Mesenchymal stem cell (in vitro differentiated cells and primary cell): ENCODE results near the gene RAB20.

Experiments used
- DNase-seq: peaks from one replicate; pipeline ENCODE4 v3.0.0-alpha.2; 2013
- H2AFZ ChIP-seq: one replicate; pipeline ENCODE4 v1.6.1; 2013; ENCODE audit warnings: low read depth, mild to moderate bottlenecking, control low read depth, inconsistent platforms, low read length, moderate library complexity
- H2AK5ac ChIP-seq: 2 replicates; pipeline ENCODE4 v1.6.1; 2013; ENCODE audit warnings: low read length, moderate library complexity, mild to moderate bottlenecking, inconsistent platforms; ENCODE audit not compliant: severe bottlenecking
- H2BK120ac ChIP-seq: one replicate; pipeline ENCODE4 v1.6.1; 2013; ENCODE audit warnings: low read depth, mild to moderate bottlenecking, inconsistent platforms, low read length, moderate library complexity
- H2BK12ac ChIP-seq, 2 experiments: one replicate each; pipeline ENCODE4 v1.6.1; 2013; ENCODE audit warnings: inconsistent platforms in 2 of 2, low read length in 2 of 2, mild to moderate bottlenecking in 2 of 2, moderate library complexity in 2 of 2, control low read depth in 1 of 2
- H2BK15ac ChIP-seq: one replicate; pipeline ENCODE4 v1.6.1; 2013; ENCODE audit warnings: mild to moderate bottlenecking, low read depth, inconsistent platforms; ENCODE audit not compliant: poor library complexity, severe bottlenecking
- H2BK5ac ChIP-seq: 2 replicates; pipeline ENCODE4 v1.6.1; 2013; ENCODE audit warnings: low read depth, mild to moderate bottlenecking, low read length, control low read depth, inconsistent platforms; ENCODE audit not compliant: poor library complexity, severe bottlenecking
- H3K14ac ChIP-seq, 2 experiments: one replicate each; pipeline ENCODE4 v1.6.1; 2013; ENCODE audit warnings: inconsistent platforms in 2 of 2, low read length in 2 of 2, control low read depth in 1 of 2, mild to moderate bottlenecking in 1 of 2, moderate library complexity in 1 of 2
- H3K18ac ChIP-seq, 2 experiments: one replicate each; pipeline ENCODE4 v1.6.1; 2013; ENCODE audit warnings: inconsistent platforms in 2 of 2, low read length in 2 of 2, control low read depth in 1 of 2, low read depth in 1 of 2, mild to moderate bottlenecking in 1 of 2
- H3K23ac ChIP-seq, 2 experiments: one replicate each; pipeline ENCODE4 v1.6.1; 2013; ENCODE audit warnings: inconsistent platforms in 2 of 2, low read length in 2 of 2, mild to moderate bottlenecking in 2 of 2, moderate library complexity in 2 of 2, control low read depth in 1 of 2
- H3K27ac ChIP-seq: 2 replicates; pipeline ENCODE4 v1.5.1; 2013; ENCODE audit warnings: mild to moderate bottlenecking, moderate library complexity, low read length, control low read depth, inconsistent platforms; ENCODE audit not compliant: poor library complexity, severe bottlenecking
- H3K27me3 ChIP-seq, 2 experiments: 2 replicates each; pipeline versions ENCODE4 v1.6.1 to v1.7.0; 2013; ENCODE audit warnings: low read length in 2 of 2, mild to moderate bottlenecking in 2 of 2, moderate library complexity in 2 of 2, control low read depth in 1 of 2, inconsistent platforms in 1 of 2; ENCODE audit not compliant: control insufficient read depth in 1 of 2, insufficient read depth in 1 of 2
- H3K36me3 ChIP-seq, 2 experiments: 2 replicates each; pipeline versions ENCODE4 v1.6.1 to v1.7.0; 2013; ENCODE audit warnings: low read length in 2 of 2, control low read depth in 1 of 2, inconsistent platforms in 1 of 2, low read depth in 1 of 2, mild to moderate bottlenecking in 1 of 2; ENCODE audit not compliant: insufficient read depth in 2 of 2, control insufficient read depth in 1 of 2
- H3K4ac ChIP-seq, 2 experiments: one replicate each; pipeline ENCODE4 v1.6.1; 2013; ENCODE audit warnings: inconsistent platforms in 2 of 2, low read length in 2 of 2, mild to moderate bottlenecking in 2 of 2, moderate library complexity in 2 of 2, control low read depth in 1 of 2, low read depth in 1 of 2
- H3K4me1 ChIP-seq: 2 replicates; pipeline ENCODE4 v1.6.1; 2013; ENCODE audit warnings: low read depth, low read length, control low read depth; ENCODE audit not compliant: control insufficient read depth, insufficient read depth
- H3K4me2 ChIP-seq: 2 replicates; pipeline ENCODE4 v1.6.1; 2013; ENCODE audit warnings: low read length, mild to moderate bottlenecking, inconsistent platforms; ENCODE audit not compliant: poor library complexity, severe bottlenecking
- H3K4me3 ChIP-seq, 2 experiments: 2 replicates each; pipeline versions ENCODE4 v1.5.1 to v1.7.0; 2013; ENCODE audit warnings: low read length in 2 of 2, mild to moderate bottlenecking in 2 of 2, control low read depth in 1 of 2, low read depth in 1 of 2; ENCODE audit not compliant: insufficient read depth in 1 of 2
- H3K79me1 ChIP-seq: replicated peaks from 2 replicates; pipeline ENCODE4 v1.6.1; 2013; ENCODE audit warnings: mild to moderate bottlenecking, control low read depth, low read length, inconsistent platforms; ENCODE audit not compliant: poor library complexity, severe bottlenecking
- H3K9ac ChIP-seq: 2 replicates; pipeline ENCODE4 v1.7.0; 2013; ENCODE audit warnings: mild to moderate bottlenecking, low read length, moderate library complexity
- H3K9me3 ChIP-seq: 2 replicates; pipeline ENCODE4 v1.7.0; 2013; ENCODE audit warnings: mild to moderate bottlenecking, low read length; ENCODE audit not compliant: control insufficient read depth
- H4K8ac ChIP-seq: one replicate; pipeline ENCODE4 v1.6.1; 2013; ENCODE audit warnings: inconsistent platforms, mild to moderate bottlenecking, low read length, moderate library complexity
- H4K91ac ChIP-seq: one replicate; pipeline ENCODE4 v1.6.1; 2013; ENCODE audit warnings: mild to moderate bottlenecking, low read length, inconsistent platforms
- WGBS: methylation state at CpG from one replicate; pipeline ENCODE4 v1.1.7; 2013; ENCODE audit warnings: mixed read lengths; 5-methylcytosine and 5-hydroxymethylcytosine counted together

The RAB20 gene

DNA sequence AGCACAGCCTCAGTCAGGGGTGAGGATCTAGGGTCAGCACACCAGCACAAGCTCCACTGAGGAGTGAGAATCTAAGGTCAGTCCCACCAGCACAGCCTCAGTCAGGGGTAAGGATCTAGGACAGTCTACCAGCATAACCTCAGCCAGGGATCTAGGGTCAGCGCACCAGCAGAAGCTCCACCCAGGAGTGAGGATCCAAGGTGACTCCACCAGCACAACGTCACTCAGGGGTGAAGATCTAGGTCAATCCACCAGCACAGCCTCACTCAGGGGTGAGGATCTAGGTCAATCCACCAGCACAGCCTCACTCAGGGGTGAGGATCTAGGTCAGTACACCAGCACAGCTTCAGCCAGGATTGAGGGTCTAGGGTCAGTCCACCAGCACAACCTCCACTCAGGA, 64.5 kb downstream of the RAB20 start:
- no peak for DNase-seq
- H4K8ac ChIP-seq = no peak overlapping the region
- no peak overlapping the region for H2BK15ac ChIP-seq
- H2AK5ac ChIP-seq = no peak overlapping the region
- no peak overlapping the region for H3K4me2 ChIP-seq
- no peak overlapping the region for H2BK120ac ChIP-seq
- peak overlapping the region in 1 of 2 experiments; percentile 28 for H3K18ac ChIP-seq
- H3K27ac ChIP-seq = no peak overlapping the region
- no peak overlapping the region for H3K23ac ChIP-seq
- H2BK5ac ChIP-seq = no peak overlapping the region
- no peaks in the 10 kb centered on the region for H3K27me3 ChIP-seq
- H2BK12ac ChIP-seq = no peak overlapping the region
- peaks cover 17% of the 10 kb centered on the region for H3K79me1 ChIP-seq
- peak overlapping the region in 1 of 2 experiments; percentile 49 for H3K14ac ChIP-seq
- peaks cover 9% of the 10 kb centered on the region for H3K9me3 ChIP-seq
- peaks cover 5% of the 10 kb centered on the region for H3K4me1 ChIP-seq
- H3K9ac ChIP-seq = no peak overlapping the region
- peak overlapping the region; percentile 31 for H4K91ac ChIP-seq
- no peak overlapping the region for H2AFZ ChIP-seq
- peaks cover 70 to 74% of the 10 kb centered on the region in 2 experiments for H3K36me3 ChIP-seq
- no peak overlapping the region for H3K4me3 ChIP-seq
- 100% methylated on average over 2 of the region's 2 CpGs for WGBS
- no peak overlapping the region for H3K4ac ChIP-seq

DNA sequence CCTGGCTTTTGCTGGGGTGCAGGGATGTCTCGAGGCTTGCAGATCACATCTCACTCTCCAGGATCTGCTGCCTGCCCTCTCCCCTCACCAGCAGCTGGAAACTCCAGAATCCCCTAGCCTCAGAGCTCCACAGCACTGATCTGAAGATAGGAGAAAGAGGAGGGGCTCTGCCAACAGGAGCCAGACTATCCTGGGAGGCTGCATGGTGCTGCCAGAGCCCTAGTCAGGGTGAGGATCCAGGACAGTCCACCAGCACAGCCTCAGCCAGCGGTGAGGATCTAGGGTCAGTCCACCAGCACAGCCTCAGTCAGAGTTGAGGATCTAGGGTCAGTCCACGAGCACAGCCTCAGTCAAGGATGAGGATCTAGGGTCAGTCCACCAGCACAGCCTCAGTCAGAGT, 65.2 kb downstream of the RAB20 start:
- no peak for DNase-seq
- Histone ChIP-seq H2AFZ (no peak overlapping the region), H3K4me2 (no peak overlapping the region), H3K18ac (peak overlapping the region in 1 of 2 experiments; percentile 22), H3K23ac (no peak overlapping the region), H2BK15ac (no peak overlapping the region), H3K27me3 (no peaks in the 10 kb centered on the region), H2AK5ac (no peak overlapping the region), H4K8ac (no peak overlapping the region), H3K14ac (no peak overlapping the region), H4K91ac (peak overlapping the region; percentile 34), H3K9ac (no peak overlapping the region), H3K9me3 (peaks cover 9% of the 10 kb centered on the region), H3K4ac (no peak overlapping the region), H3K36me3 (peaks cover 71 to 74% of the 10 kb centered on the region in 2 experiments), H2BK120ac (no peak overlapping the region), H3K4me1 (peaks cover 5% of the 10 kb centered on the region), H3K4me3 (no peak overlapping the region), H3K27ac (no peak overlapping the region), H2BK12ac (peak overlapping the region in 1 of 2 experiments; percentile 6), H3K79me1 (peaks cover 16% of the 10 kb centered on the region), H2BK5ac (no peak overlapping the region)
- WGBS = 99% methylated on average over 2 of the region's 3 CpGs

DNA sequence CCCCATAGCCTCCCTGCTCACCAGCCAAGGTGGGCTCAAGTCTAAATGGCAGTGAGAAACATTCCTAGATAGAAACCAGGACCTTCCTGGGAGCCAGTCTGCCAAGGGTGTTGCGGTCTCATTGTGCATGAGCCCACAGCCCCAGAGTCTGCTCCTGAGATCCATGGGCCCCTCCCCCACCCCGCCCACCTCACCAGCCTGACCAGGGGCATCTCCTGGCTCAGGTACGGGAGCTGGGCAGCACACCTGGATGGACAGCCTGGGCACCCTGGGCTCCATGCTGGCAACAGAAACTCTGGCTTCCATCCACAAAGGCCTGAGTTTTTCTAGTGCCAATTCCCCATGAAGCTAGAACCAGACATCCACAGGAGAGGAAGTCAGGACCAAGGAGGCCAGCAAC, 65.6 kb downstream of the RAB20 start:
- 98% methylated on average over 3 of the region's 3 CpGs for WGBS
- Histone ChIP-seq H4K91ac (no peak overlapping the region), H2BK15ac (no peak overlapping the region), H3K18ac (no peak overlapping the region), H2AK5ac (no peak overlapping the region), H3K4me3 (no peak overlapping the region), H4K8ac (no peak overlapping the region), H3K4ac (no peak overlapping the region), H3K9me3 (peaks cover 6% of the 10 kb centered on the region), H3K27ac (no peak overlapping the region), H2AFZ (no peak overlapping the region), H3K79me1 (peaks cover 16% of the 10 kb centered on the region), H2BK12ac (peak overlapping the region in 1 of 2 experiments; percentile 6), H3K9ac (no peak overlapping the region), H3K4me2 (no peak overlapping the region), H3K36me3 (peaks cover 73 to 74% of the 10 kb centered on the region in 2 experiments), H2BK120ac (no peak overlapping the region), H3K23ac (no peak overlapping the region), H3K14ac (no peak overlapping the region), H2BK5ac (no peak overlapping the region), H3K4me1 (peaks cover 8% of the 10 kb centered on the region), H3K27me3 (no peaks in the 10 kb centered on the region)
- DNase-seq = no peak

DNA sequence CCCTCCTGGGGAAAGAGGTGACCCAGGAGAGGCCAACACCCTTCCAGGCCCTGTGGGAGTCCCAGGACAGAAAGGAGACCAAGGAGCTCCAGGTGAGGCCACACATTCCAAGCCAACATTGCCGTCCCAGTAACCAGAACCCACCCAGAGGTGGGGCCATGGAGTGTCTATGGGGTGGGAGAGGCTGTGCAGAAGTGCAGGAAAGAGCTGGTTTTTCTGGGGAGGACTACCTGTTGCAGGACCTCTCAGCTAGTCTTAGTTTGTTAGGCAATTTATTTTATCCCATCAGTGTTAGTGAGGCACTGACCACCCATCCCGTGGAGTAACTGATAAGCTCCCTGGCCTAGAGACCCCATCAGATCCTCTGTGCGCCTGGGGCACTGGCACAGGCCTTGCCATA, 66.1 kb downstream of the RAB20 start:
- H3K18ac ChIP-seq = no peak overlapping the region
- no peak overlapping the region for H3K4ac ChIP-seq
- H3K4me2 ChIP-seq = no peak overlapping the region
- H3K23ac ChIP-seq = no peak overlapping the region
- no peak overlapping the region for H2BK15ac ChIP-seq
- no peak for DNase-seq
- H3K4me3 ChIP-seq = no peak overlapping the region
- peaks cover 1% of the 10 kb centered on the region for H3K9me3 ChIP-seq
- no peak overlapping the region for H3K27ac ChIP-seq
- peaks cover 70 to 75% of the 10 kb centered on the region in 2 experiments for H3K36me3 ChIP-seq
- no peak overlapping the region for H2BK120ac ChIP-seq
- H4K91ac ChIP-seq = no peak overlapping the region
- 96% methylated on average over 3 of the region's 3 CpGs for WGBS
- H2AK5ac ChIP-seq = no peak overlapping the region
- no peak overlapping the region for H3K14ac ChIP-seq
- no peak overlapping the region for H2BK12ac ChIP-seq
- H3K4me1 ChIP-seq = peaks cover 10% of the 10 kb centered on the region
- H2BK5ac ChIP-seq = no peak overlapping the region
- H2AFZ ChIP-seq = no peak overlapping the region
- H3K9ac ChIP-seq = no peak overlapping the region
- H3K79me1 ChIP-seq = peaks cover 19% of the 10 kb centered on the region
- H3K27me3 ChIP-seq = no peaks in the 10 kb centered on the region
- peak overlapping the region; percentile 12 for H4K8ac ChIP-seq
